Dedifferentiated amniotic fluid mesenchymal stem cell (primary cell): Measurements from ENCODE around the gene DAB1.

Source experiments
- DNase-seq: peaks from one replicate; pipeline ENCODE4 v3.0.0-alpha.2; 2016; ENCODE audit errors: extremely low spot score

The DAB1 gene

DNA sequence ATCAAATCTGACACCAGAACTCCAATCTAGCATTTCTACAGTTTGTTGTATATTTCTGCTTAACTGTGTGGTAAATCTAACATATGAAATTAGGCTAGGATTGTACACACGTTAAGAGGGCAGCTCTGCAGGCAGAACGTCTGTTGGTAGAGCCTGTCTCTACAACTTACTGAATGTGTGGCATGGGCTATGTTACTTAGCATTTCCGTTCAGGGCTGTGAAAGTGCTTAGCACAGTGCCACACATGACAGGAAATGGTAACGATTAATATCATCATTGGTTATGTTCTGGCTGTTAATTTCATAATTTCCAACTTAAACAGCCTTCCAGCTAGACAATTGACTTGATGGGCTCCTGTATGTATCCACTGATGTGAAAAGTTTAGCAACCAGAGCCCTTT lies 448.4 kb downstream of the DAB1 start:
- DNase-seq, result no peak

DNA sequence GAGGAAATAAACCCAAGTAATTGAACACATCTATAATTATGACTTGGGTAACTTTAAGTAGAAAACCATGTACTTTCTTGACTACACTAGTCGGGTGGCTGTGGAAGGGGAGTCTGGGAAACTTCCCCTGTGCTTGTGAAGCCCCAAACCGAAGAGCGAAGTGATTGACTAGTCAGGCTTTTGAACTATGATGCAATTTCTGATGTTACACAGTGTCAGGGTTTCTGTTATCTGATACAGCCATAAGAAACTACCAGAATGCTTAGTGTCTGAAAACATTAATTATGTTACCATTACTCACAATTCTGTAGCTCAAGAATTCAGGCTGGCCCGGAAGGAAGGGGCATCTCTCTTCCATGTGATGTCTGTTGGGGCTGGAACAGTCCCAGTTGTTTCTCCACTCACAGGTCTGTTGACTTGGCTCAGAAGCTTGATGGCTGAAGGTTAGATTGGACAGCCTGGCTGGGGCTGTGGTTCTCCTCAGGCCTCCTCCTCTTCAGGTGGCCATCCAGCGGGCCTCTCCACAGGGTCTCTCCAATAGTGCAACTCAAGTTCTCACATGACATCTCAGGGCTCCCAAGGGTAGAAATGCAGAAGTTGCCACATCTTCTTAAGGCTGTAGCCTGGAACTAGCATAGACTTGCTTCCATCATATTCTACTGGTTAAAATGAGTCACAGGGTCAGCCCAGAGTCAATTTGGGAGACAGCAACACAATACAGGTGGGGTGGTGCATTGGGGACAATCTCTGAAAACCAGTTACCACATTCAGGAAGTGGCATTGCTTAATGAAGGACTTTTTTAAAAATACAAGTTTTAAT lies 449.7 kb downstream of the DAB1 start:
- DNase-seq, result no peak

DNA sequence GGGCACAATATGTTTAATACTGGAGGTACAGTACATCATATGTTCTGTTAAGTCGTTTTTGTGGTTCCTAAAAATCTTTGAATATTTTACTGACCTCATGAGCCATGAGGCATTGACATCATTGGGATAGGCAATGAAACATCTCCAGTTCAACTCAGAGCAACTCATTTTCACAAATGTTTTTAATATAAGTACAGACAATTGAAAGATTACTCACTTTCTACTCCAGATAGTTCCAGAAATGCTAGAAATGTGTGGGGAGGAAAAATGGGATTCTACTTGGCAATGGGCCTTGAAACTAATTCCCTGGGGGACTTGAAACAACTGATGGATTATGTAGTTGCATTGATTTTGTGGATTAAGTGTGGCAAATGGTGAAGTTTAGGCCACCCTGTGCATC lies 450.9 kb downstream of the DAB1 start:
- DNase-seq, result no peak

DNA sequence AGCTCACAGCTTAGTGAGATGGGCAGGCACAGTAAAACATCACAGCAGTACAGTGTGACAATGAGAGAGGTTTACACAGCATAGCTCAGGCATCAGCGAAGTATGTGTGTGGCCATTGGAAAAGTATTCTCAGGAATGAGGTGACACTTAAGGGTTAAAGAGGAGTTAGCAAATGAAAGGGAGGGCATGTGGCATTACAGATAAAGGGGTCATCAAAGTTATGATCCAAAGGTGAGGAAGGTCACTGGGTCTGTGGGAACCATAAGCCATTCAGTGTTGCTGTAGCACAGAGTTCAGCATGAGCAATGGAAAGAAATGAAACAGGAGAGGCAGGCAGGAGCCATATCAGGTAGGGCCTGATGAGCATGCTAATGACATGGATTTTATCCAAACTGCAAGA lies 453.6 kb downstream of the DAB1 start:
- no peak for DNase-seq

DNA sequence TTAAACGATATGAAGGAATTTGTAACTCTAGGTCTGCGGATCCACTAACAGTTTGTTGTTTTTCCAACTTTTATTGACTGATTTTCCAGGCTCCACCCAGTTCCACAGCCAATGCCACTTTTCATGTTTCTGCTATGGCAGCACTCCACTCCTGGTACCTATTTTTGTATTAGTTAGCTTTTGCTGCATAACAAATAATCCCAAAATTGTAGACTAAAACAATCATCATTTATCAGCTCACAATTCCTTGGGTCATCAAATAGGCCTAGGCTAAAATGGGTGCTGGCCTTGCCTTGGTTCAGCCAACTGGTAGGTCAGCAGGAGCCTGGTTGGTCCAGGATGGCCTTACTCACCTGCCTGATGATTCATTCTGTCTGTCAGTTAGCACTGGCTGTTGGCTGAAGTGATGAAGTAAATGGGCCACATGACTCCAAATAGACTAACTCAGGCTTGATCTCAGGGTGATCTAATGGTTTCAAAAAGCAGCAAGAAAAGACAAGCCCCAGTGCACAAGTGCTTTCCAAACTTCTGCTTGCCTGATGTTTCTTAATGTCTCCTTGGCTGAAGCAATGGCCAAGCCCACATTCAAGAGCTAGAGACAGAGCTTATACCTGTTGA lies 454.9 kb downstream of the DAB1 start:
- DNase-seq, result no peak

DNA sequence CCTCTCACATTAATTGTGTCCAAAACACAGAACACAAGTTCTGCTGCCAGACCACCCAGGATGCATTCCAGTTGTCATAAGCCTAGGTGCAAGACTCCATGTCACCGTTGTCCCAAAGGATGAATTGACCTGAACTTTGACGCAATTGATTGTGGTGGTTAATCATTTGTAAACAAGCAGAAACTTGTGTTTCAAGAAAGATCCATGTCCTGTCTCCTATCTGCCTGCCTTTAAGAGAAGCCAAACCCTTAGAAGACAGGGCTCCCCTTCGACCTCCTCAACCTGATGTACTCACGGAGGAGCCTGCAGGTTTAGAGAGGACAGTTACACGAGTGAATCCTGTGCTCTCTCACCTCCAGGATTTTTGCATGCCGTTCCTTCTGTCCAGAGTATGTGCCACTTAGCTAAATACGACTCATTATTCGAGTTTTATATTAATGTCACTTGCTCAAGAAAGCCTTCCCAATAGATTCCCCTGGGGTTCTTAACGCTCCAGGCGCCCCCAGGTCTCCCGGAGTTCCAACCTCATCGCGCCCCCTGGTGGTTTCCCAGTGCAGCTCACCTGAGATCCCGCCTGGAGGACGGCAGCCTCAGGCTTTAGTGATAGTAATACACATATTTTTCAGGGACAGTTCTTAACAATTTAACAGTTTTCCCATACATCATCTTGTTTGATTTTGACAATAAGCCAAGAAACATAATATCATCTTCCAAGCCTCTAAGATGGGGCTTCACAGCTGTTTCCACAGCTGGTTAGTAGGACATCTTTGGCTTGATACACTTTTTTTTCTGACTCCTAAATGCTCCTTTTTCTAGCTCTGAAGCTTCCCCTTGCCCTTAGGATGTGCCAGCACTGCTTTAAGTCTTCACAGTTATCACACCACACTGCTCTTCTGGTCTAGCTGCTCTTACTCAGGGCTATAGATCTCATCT lies 455.7 kb downstream of the DAB1 start:
- no peak for DNase-seq

DNA sequence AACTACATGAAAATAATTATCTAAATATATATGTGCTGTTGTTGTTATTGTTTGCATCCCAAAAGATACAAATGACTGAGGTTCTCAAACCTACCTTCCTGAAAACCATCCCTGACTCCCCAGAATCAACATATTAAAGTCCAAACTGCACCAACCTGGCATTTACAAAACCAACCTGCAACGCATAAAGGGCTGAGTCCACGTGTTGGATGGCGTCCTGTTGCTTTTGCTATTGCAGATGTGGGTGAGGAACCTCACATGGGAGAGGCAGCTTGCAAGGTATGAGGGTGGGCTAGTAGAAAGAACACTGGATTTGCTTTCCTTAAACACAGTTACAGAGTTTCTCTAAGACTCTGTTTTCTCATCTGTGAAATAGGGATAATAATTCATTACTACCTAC lies 456.5 kb downstream of the DAB1 start:
- DNase-seq, result no peak

DNA sequence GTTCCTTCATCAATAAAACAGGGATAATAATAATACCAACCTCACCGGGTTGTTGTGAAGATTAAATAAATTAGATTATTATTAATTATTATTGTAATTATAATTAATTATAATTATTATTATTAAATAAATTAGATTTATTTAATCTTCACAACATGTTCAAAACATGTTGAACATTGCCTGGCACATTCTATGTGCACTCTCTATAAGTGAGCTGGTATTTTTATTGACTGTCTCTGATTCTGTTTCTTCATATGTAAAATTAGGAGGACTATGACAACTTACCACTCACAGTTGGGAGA lies 457.2 kb downstream of the DAB1 start:
- no peak for DNase-seq

DNA sequence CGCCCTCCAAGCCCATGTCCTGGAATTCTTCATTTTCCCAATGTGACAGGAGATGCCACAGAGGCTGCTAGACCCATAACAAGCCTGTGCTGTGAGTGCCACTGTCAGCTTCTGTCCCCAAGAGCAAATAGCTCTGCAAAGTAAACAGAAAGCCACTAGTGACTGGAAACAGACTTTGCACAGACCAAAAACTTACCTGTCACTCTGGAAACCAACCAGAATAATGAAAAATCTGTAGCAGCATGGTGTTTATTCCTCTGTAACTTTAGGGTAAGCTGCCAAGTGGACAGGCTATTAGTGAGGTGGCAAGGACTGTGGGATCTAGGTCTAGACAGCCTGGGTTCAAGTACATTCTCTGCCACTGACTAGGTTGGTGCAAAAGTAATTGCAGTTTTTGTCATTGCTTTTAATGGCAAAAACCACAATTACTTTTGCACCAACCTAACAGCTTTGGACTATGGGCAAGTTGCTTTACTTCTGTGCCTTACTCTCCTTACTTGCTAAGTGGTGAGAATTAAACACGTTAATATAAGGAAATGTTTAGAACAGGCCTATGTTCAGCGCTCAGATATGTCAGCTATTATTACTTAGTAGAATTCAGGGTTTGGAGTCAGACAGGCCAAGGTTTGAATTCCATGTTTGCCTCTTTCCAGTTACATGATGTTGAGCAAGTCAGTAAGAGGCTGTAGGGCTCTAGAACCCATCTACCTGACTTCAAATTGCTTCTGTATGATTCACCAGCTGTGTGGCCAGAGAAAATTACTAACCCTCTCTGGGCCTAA lies 457.8 kb downstream of the DAB1 start, which contains the start of gene C8B:
C8B (minus strand) TSS at position 100 of the 782 bp plus-strand sequence; CDS start at position 33, 67 bp downstream.
- DNase-seq, result no peak

DNA sequence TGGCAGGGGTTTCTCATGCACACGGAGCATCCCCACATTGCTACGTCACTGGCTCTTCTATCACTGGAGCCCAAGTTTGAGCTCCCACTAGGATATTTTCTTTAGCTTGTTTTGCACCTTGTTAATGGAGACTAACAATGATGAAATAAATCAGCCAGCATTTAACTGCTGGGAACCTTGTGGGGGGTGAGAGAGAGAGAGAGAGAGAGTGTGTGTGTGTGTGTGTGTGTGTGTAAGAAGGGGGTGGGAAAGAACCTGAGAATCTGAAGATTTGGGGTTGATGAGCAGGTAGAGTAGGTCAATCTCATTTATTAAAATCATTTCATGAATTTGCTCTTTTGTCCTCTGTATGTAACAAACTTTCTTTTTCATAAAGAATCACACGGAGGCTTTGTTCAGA lies 458.7 kb downstream of the DAB1 start:
- DNase-seq, result no peak

DNA sequence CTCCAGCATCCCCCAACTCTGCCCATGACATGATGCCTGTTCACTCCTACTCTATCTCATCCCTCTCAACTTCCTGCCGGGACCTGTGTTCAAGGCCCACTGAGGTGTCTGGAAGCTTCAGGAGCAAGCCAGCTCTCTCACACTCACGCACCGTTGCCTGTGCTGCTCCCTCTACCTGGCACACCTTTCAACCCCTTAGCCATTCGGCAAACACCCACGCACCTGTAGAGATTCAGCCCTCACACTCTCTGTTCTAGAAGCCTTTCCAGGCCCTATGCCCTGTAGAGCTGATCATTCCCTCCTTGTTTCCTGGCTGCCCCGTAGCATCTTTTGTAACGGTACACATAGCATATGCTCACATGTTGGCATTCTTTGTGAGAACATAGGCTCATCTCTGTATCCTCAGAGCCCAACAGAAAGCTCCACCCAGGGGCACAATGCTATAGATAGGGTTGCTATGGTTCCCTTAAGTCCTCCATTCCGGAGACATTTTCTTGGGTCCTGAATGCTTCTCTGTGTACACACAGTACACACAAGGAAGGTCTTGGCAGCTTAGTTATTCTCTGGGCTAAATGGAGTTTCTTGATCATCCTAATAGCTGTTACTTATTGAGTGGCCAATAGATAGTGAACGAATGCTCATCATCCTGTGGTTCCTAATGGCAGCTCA lies 459.4 kb downstream of the DAB1 start:
- no peak for DNase-seq

DNA sequence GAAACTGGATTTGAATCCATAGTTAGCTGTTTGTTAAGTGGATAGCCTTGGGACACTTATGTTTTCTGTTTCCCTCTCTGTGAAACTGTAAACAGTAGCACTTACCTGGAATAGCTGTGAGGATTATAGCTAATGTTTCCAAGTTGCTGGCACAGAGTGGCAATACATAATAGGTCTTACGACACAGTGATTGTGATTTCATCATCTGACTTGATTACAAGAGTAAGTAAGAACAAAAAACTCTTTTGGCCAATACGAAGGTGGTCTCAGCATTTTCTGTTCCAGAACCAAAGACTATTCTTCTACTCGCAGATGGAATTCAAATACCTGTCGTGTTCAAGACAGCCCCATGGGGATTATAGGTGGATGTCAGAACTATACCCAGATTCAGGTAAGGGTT lies 460.2 kb downstream of the DAB1 start:
- DNase-seq, result no peak

DNA sequence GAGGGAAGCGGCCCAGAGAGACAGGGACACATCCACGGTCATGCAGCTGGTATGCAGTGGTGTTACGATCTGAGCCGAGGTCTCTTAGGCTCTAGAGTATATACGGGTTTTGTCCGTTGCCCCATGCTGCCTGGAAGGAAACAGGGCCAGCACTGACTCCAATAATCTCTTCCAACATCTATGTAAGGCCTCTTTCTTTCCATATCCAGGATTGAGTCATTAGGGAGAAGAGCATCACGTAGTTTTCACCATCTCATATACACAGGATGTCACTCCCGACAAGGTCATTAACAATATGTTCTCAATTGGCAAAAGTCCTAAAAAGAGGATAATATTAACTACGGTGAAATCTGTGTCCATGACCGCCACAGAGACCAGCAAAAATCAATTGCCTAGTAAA lies 462.4 kb downstream of the DAB1 start:
- DNase-seq, result no peak

DNA sequence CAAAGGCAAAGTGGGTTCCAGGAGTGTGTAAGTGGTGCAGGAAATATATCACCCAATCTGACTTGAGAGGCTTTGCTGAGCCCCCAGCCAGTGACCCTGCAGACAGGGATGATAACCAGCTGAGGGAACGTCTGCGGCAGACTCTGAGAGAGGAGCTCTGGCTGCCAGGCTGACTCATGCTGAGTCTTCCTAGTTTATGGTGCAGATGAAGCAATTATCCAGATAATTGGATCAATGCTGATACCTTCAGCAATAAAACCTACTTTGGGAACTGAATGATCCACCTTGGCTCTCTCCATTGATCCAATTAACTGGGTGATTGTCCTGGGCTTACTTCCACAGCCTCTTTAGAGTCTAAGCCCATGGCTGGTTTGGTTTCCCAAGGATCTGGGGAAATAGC lies 465.3 kb downstream of the DAB1 start:
- DNase-seq, result no peak

DNA sequence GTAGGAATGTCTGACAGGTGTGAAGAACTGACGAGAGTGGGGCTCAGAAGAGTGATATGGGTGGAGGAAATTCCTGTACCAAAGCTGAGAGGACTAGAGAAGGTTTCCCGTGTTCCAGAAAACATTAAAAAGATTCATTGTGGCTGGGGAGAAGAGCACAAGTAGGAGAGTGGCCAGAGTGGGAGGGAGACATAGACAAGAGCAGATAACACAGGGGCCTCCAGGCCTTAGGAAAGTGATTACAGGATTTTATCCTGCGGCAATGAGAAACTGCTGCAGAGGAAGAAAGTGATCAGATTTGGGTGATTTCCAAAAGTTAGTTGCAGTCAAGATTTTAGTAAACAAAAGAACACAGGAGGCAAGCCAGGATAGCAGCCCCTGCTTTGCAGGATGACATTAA lies 465.9 kb downstream of the DAB1 start:
- no peak for DNase-seq

DNA sequence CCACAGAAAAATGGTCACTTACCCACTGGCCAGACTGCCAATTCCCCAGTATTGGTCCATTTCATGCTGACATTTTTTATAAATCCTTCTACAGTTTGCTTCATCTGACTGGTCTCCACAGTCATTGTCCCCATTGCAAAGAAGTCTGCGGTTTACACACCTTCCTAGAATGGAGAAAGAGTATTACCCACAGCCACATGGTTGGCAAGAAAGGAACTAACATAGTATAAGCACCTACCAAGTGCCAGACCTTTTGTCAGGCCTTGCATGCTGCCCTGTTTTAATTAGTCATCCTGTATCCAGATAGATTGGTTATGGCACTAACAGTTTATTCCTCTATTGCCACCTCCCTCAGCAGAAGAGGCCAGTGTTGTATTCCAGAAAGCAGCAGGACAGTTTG lies 469.2 kb downstream of the DAB1 start:
- no peak for DNase-seq

DNA sequence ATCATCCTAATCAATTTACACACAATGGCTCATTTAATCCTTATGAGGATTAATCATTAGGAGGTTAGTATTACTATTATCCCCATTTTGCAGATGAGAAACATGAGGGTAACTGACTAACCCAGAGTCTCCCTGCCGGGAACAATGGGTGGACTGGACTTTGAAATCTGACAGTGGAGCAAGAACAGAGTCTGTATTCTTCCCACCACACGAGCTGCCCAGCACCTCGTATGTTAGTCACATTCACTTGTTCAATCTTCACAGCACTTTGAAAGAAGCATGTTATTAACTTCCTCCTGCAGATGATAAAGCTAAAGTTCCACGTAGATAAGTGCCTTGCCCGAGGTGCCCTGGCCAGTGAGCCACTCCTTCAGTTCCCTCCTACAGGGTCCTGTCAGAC lies 470.5 kb downstream of the DAB1 start:
- DNase-seq, result no peak

DNA sequence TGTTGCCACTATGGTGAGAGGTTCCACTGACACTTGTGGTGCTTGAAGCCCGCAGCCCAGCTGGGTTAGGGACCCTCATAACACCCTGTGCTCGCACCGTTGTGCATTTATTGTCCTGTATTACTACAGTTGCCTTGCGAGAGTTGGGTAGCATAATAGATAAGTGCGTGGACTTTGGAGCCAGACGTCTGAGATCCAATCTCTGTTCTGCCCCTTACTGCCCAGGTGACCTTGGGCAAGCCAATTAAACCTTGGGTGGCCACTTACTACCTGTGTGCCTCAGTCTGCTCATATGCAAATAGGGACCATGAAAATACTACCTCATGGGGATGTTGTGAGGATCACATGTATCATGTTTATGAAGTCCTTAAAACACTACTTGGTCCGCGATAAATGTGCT lies 471.4 kb downstream of the DAB1 start:
- no peak for DNase-seq

DNA sequence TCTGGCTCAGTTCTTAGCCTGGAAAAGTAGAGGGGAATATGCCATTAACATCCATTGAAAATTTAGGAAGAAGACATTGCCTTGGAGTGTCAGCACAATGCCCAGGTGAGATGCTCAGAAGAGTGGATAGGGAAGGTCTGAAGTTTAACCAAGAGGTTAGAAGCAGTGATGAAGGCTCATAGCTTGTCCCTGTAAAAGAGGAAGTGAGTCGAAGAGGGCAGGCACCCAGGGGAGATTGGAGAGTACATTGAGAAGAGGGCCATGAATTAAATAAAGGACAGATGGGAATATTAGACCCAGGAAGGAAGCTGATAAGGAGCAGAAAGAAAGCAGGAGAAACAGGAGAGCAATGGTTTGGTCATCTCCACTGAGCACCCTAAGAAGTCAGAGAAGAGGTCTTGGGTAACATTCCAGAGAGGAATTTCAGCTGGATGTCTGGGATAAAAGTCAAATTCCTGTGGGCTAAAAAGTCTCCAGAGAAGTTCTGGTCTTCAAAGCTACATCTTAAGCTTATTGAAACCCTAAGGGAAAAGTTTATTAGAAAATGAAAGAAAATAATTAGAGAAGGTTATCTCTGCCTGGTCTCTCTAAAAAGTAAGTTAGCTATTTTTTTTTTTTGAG lies 475.3 kb downstream of the DAB1 start:
- DNase-seq, result no peak
